ENCODE measurements around the gene ULK4. TPM values are rescaled to one million over a fixed set of nuclear protein-coding genes. Genes with fewer than 3 reads are reported as not detected.

ULK4 gene
- total and polyA plus RNA-seq, 10 donors: 2.0 to 33.3 (median 12.9) TPM

- no peak for TF ChIP-seq POLR2AphosphoS5 (IDR thresholded peaks at IDR 0.05)
- TF ChIP-seq POLR2A (IDR thresholded peaks at IDR 0.05): no peak
- no peak for TF ChIP-seq CTCF (IDR thresholded peaks at IDR 0.05 in 8 of 11, conservative IDR thresholded peaks at IDR 0.05 in 3 of 11)
- intact Hi-C loops (cut with DNase I; ENCODE audit: low total_unique reads): no loop called here
- no peaks in the 10 kb centered on the region for H3K27me3 ChIP-seq (replicated peaks in 1 of 7)
- peaks cover 0 to 26% (median 4%) of the 10 kb centered on the region in 6 donors for H3K36me3 ChIP-seq
- no peaks in the 10 kb centered on the region for H3K9me3 ChIP-seq
- DNase-seq: no peak
- no peaks in the 10 kb centered on the region for H3K4me1 ChIP-seq
- 55 to 80% (median 72%) methylated on average over 2 of the region's 2 CpGs for WGBS, 5 donors
- H3K4me3 ChIP-seq: no peak overlapping the region
- H3K27ac ChIP-seq: no peak overlapping the region
Observed at GRCh38 chr3:41900265-41900664, 61.6 kb downstream of the ULK4 start.

GRCh38 chr3:41898631-41899030 is 63.3 kb downstream of the ULK4 start:
- Histone ChIP-seq H3K27ac (no peak overlapping the region), H3K36me3 (peaks cover 0 to 33% (median 4%) of the 10 kb centered on the region in 6 donors), H3K4me3 (no peak overlapping the region), H3K9me3 (no peaks in the 10 kb centered on the region), H3K27me3 (replicated peaks in 1 of 7) (no peaks in the 10 kb centered on the region), H3K4me1 (no peaks in the 10 kb centered on the region)
- no peak for DNase-seq
- 91 to 95% (median 92%) methylated on average over 2 of the region's 2 CpGs for WGBS, 5 donors
- intact Hi-C loops (cut with DNase I; ENCODE audit: low total_unique reads): loop anchor here (10.0 kb wide), 1 partner anchor 546 kb away; no protein-coding TSS in a partner anchor
- no peak for TF ChIP-seq POLR2A (IDR thresholded peaks at IDR 0.05)
- no peak for TF ChIP-seq CTCF (IDR thresholded peaks at IDR 0.05 in 8 of 11, conservative IDR thresholded peaks at IDR 0.05 in 3 of 11)
- TF ChIP-seq POLR2AphosphoS5 (IDR thresholded peaks at IDR 0.05): no peak

GRCh38 chr3:41893977-41894376 is 67.9 kb downstream of the ULK4 start:
- Histone ChIP-seq H3K27ac (no peak overlapping the region), H3K9me3 (peaks cover 0 to 17% (median 15%) of the 10 kb centered on the region in 8 donors), H3K27me3 (replicated peaks in 1 of 7) (no peaks in the 10 kb centered on the region), H3K4me3 (no peak overlapping the region), H3K36me3 (peaks cover 0 to 17% (median 5%) of the 10 kb centered on the region in 6 donors), H3K4me1 (no peaks in the 10 kb centered on the region)
- 32 to 56% (median 52%) methylated on average over 1 of the region's 1 CpG for WGBS, 5 donors
- no peak for DNase-seq
- TF ChIP-seq POLR2A (IDR thresholded peaks at IDR 0.05) (no peak), POLR2AphosphoS5 (IDR thresholded peaks at IDR 0.05) (no peak), CTCF (IDR thresholded peaks at IDR 0.05 in 8 of 11, conservative IDR thresholded peaks at IDR 0.05 in 3 of 11) (peak in 8 of 11 experiments; percentile 28 to 62 (median 46))
- intact Hi-C loops (cut with DNase I; ENCODE audit: low total_unique reads): loop anchor here (2.0 to 10.0 kb wide), 3 partner anchors 205 to 551 kb away; no protein-coding TSS in a partner anchor

GRCh38 chr3:41888368-41889076 is 73.4 kb downstream of the ULK4 start:
- 54 to 68% (median 57%) methylated on average over 3 of the region's 3 CpGs for WGBS, 5 donors
- Histone ChIP-seq H3K9me3 (peaks cover 0 to 17% (median 15%) of the 10 kb centered on the region in 8 donors), H3K27ac (no peak overlapping the region), H3K36me3 (peaks cover 0 to 5% (median 0%) of the 10 kb centered on the region in 6 donors), H3K27me3 (replicated peaks in 1 of 7) (no peaks in the 10 kb centered on the region), H3K4me1 (no peaks in the 10 kb centered on the region), H3K4me3 (no peak overlapping the region)
- DNase-seq: no peak
- TF ChIP-seq POLR2AphosphoS5 (IDR thresholded peaks at IDR 0.05) (no peak), CTCF (IDR thresholded peaks at IDR 0.05 in 8 of 11, conservative IDR thresholded peaks at IDR 0.05 in 3 of 11) (no peak), POLR2A (IDR thresholded peaks at IDR 0.05) (no peak)
- intact Hi-C loops (cut with DNase I; ENCODE audit: low total_unique reads): no loop called here

Data from spleen (tissue), 11 donors.